Parathyroid adenoma (tissue), 2 donors: Measurements from ENCODE around the gene MUC2.

ENCODE experiments used
- H2AFZ ChIP-seq: fragments of 300-600 bp; sonication (generic); one replicate; pipeline ENCODE4 v1.7.0; 2017; ENCODE audit warnings: antibody characterized with exemption, mild to moderate bottlenecking
- H3K27ac ChIP-seq: fragments of 300-600 bp; sonication (generic); one replicate; pipeline ENCODE4 v1.7.0; 2017
- H3K27me3 ChIP-seq: fragments of 300-600 bp; sonication (generic); one replicate; pipeline ENCODE4 v1.7.0; 2017; ENCODE audit warnings: low read length; ENCODE audit not compliant: control insufficient read depth, insufficient read depth
- H3K36me3 ChIP-seq: fragments of 300-600 bp; sonication (generic); one replicate; pipeline ENCODE4 v1.7.0; 2017; ENCODE audit warnings: low read length; ENCODE audit not compliant: control insufficient read depth, insufficient read depth
- H3K4me1 ChIP-seq: fragments of 300-600 bp; sonication (generic); one replicate; pipeline ENCODE4 v1.7.0; 2017; ENCODE audit warnings: control low read depth
- H3K4me2 ChIP-seq: fragments of 300-600 bp; sonication (generic); one replicate; pipeline ENCODE4 v1.7.0; 2017; ENCODE audit warnings: low read length
- H3K4me3 ChIP-seq: fragments of 300-600 bp; sonication (generic); one replicate; pipeline ENCODE4 v1.7.0; 2017; ENCODE audit warnings: low read depth, low read length
- H3K79me2 ChIP-seq: fragments of 300-600 bp; sonication (generic); one replicate; pipeline ENCODE4 v1.7.0; 2017; ENCODE audit warnings: control low read depth
- H3K9ac ChIP-seq: fragments of 300-600 bp; sonication (generic); one replicate; pipeline ENCODE4 v1.7.0; 2017; ENCODE audit warnings: mild to moderate bottlenecking
- H3K9me3 ChIP-seq: fragments of 300-600 bp; sonication (generic); one replicate; pipeline ENCODE4 v1.7.0; 2017; ENCODE audit warnings: low read length; ENCODE audit not compliant: control insufficient read depth
- CTCF ChIP-seq: fragments of 300-600 bp; sonication (generic); IDR thresholded peaks from one replicate; pipeline ENCODE4 v1.7.0; 2017; ENCODE audit warnings: antibody characterized with exemption, mild to moderate bottlenecking
- donor health status: primary hyperparathyroidism.

Gene MUC2

GRCh38 chr11:1105183-1105565 is 30.5 kb downstream of the MUC2 start:
- Histone ChIP-seq H3K4me3 (no peak overlapping the region), H3K4me1 (no peaks in the 10 kb centered on the region), H3K27me3 (no peaks in the 10 kb centered on the region), H2AFZ (no peak overlapping the region), H3K27ac (no peak overlapping the region), H3K79me2 (no peaks in the 10 kb centered on the region), H3K36me3 (no peaks in the 10 kb centered on the region), H3K4me2 (no peak overlapping the region), H3K9me3 (no peaks in the 10 kb centered on the region), H3K9ac (no peak overlapping the region)
- no peak for TF ChIP-seq CTCF

GRCh38 chr11:1106387-1106786 is 31.7 kb downstream of the MUC2 start:
- Histone ChIP-seq H3K4me1 (no peaks in the 10 kb centered on the region), H3K27me3 (no peaks in the 10 kb centered on the region), H3K36me3 (no peaks in the 10 kb centered on the region), H3K4me3 (no peak overlapping the region), H3K79me2 (no peaks in the 10 kb centered on the region), H3K27ac (no peak overlapping the region), H3K9ac (no peak overlapping the region), H3K4me2 (no peak overlapping the region), H3K9me3 (no peaks in the 10 kb centered on the region), H2AFZ (no peak overlapping the region)
- no peak for TF ChIP-seq CTCF

GRCh38 chr11:1107316-1108245 is 32.9 kb downstream of the MUC2 start:
- H3K36me3 ChIP-seq = no peaks in the 10 kb centered on the region
- H3K27ac ChIP-seq = no peak overlapping the region
- no peaks in the 10 kb centered on the region for H3K27me3 ChIP-seq
- H2AFZ ChIP-seq = no peak overlapping the region
- TF ChIP-seq CTCF = no peak
- H3K79me2 ChIP-seq = no peaks in the 10 kb centered on the region
- no peaks in the 10 kb centered on the region for H3K9me3 ChIP-seq
- no peaks in the 10 kb centered on the region for H3K4me1 ChIP-seq
- no peak overlapping the region for H3K9ac ChIP-seq
- H3K4me2 ChIP-seq = no peak overlapping the region
- no peak overlapping the region for H3K4me3 ChIP-seq

- TF ChIP-seq CTCF = no peak
- Histone ChIP-seq H3K36me3 (no peaks in the 10 kb centered on the region), H3K79me2 (no peaks in the 10 kb centered on the region), H3K9ac (no peak overlapping the region), H2AFZ (no peak overlapping the region), H3K4me3 (no peak overlapping the region), H3K4me2 (no peak overlapping the region), H3K4me1 (no peaks in the 10 kb centered on the region), H3K27ac (no peak overlapping the region), H3K9me3 (no peaks in the 10 kb centered on the region), H3K27me3 (no peaks in the 10 kb centered on the region)
These were observed 33.7 kb downstream of the MUC2 start for GRCh38 chr11:1108246-1108900.
